GM12878 (cell line): Measurements from ENCODE around the gene SYNM. TPM values are rescaled to one million over a fixed set of nuclear protein-coding genes. Genes with fewer than 3 reads are reported as not detected.

Experiments used
- ATAC-seq: fragments of 200-7000 bp; cut with Tn5 transposase; 3 replicates; pipeline ENCODE4 v1.9.1; 2020; ENCODE audit warnings: mild to moderate bottlenecking, moderate library complexity
- BruUV-seq: library from RNA; stranded (reverse); fragments of 400-500 nt; replicated peaks from 2 replicates; lab custom pipeline; 2021; lab: Mats Ljungman, UMichigan
- CTCF ChIA-PET: fragments of 300-600 bp; sonication (Branson Sonifier 250); formaldehyde crosslinking; extraction: SDS; loops from one replicate; lab custom pipeline; 2021; ENCODE audit warnings: inconsistent platforms; lab: Yijun Ruan, JAX
- POLR2A ChIA-PET: fragments of 350-600 bp; formaldehyde crosslinking; extraction: SDS; loops from one replicate; lab custom pipeline; 2021; ENCODE audit warnings: inconsistent platforms; lab: Charles Lee
- RAD21 ChIA-PET: fragments of 300-600 bp; sonication (Branson Sonifier 250); formaldehyde crosslinking; loops from one replicate; lab custom pipeline; 2023; ENCODE audit warnings: antibody characterized with exemption; ENCODE audit not compliant: unreplicated experiment; lab: Charles Lee
- SMC1A ChIA-PET: fragments of 300-600 bp; sonication (Branson Sonifier 250); formaldehyde crosslinking; loops from one replicate; lab custom pipeline; 2023; ENCODE audit not compliant: unreplicated experiment, uncharacterized antibody; lab: Charles Lee
- DNase-seq: peaks from one replicate; pipeline ENCODE4 v3.0.0-alpha.2; 2011; ENCODE audit warnings: low read depth, low spot score
- FAIRE-seq: peaks from 3 replicates; lab custom pipeline; 2011; peaks lifted over from hg19 to GRCh38; lab: Jason Lieb, UNC
- H2AFZ ChIP-seq: 2 replicates; pipeline ENCODE4 v1.6.0; 2011; ENCODE audit warnings: low read depth, low read length, control low read depth; ENCODE audit not compliant: control insufficient read depth
- H3K27ac ChIP-seq: 2 replicates; pipeline ENCODE4 v1.5.1; 2011; ENCODE audit warnings: control low read depth; ENCODE audit not compliant: control insufficient read depth, insufficient read depth
- H3K27me3 ChIP-seq, 2 experiments: replicated peaks in 1 of 2; 2 replicates each; pipeline versions ENCODE4 v1.6.0 to v1.6.1; 2011; ENCODE audit warnings: low read length in 1 of 2; ENCODE audit not compliant: control insufficient read depth in 2 of 2, insufficient read depth in 2 of 2
- H3K36me3 ChIP-seq, 2 experiments: 2 replicates each; pipeline ENCODE4 v1.5.1; 2011; ENCODE audit warnings: low read length in 1 of 2; ENCODE audit not compliant: control insufficient read depth in 2 of 2, insufficient read depth in 2 of 2
- H3K4me1 ChIP-seq: 2 replicates; pipeline ENCODE4 v1.6.1; 2011; ENCODE audit warnings: mild to moderate bottlenecking, low read length, moderate library complexity, mixed read lengths; ENCODE audit not compliant: control insufficient read depth, insufficient read depth
- H3K4me2 ChIP-seq: 2 replicates; pipeline ENCODE4 v1.6.0; 2011; ENCODE audit warnings: control low read depth; ENCODE audit not compliant: control insufficient read depth, insufficient read depth
- H3K4me3 ChIP-seq: fragments of 200-600 bp; sonication (generic); 2 replicates; pipeline ENCODE4 v1.5.1; 2016
- H3K79me2 ChIP-seq: 2 replicates; pipeline ENCODE4 v1.6.0; 2011; ENCODE audit warnings: low read length; ENCODE audit not compliant: control insufficient read depth, insufficient read depth
- H3K9ac ChIP-seq: 2 replicates; pipeline ENCODE4 v1.8.0; 2011; ENCODE audit warnings: low read length, control low read depth, mixed read lengths; ENCODE audit not compliant: control insufficient read depth, insufficient read depth
- H3K9me3 ChIP-seq: replicated peaks from 3 replicates; pipeline ENCODE4 v1.5.1; 2011; ENCODE audit warnings: mild to moderate bottlenecking, low read length; ENCODE audit not compliant: control insufficient read depth, insufficient read depth
- H4K20me1 ChIP-seq: 2 replicates; pipeline ENCODE4 v1.6.0; 2011; ENCODE audit not compliant: control insufficient read depth, insufficient read depth
- ATF2 ChIP-seq: IDR thresholded peaks from 2 replicates; pipeline ENCODE4 v1.6.1; 2012; ENCODE audit warnings: low read length, inconsistent platforms
- BACH1 ChIP-seq: fragments of 450-650 bp; IDR thresholded peaks from 2 replicates; pipeline ENCODE4 v1.6.1; 2017; ENCODE audit warnings: mild to moderate bottlenecking, borderline replicate concordance
- BCLAF1 ChIP-seq: fragments of 450-650 bp; IDR thresholded peaks from 2 replicates; pipeline ENCODE4 v1.6.1; 2017; ENCODE audit warnings: antibody characterized with exemption, mild to moderate bottlenecking, moderate library complexity
- BHLHE40 ChIP-seq, 2 experiments: fragments of 450-650 bp in 1 of 2; IDR thresholded peaks; 2 replicates each; pipeline ENCODE4 v1.6.1; 2011 to 2017; ENCODE audit warnings: low read depth in 2 of 2, borderline replicate concordance in 1 of 2, improper control_type of control experiment in 1 of 2, low read length in 1 of 2, mild to moderate bottlenecking in 1 of 2
- BMI1 ChIP-seq: fragments of 450-650 bp; IDR thresholded peaks from 2 replicates; pipeline ENCODE4 v1.6.1; 2016; ENCODE audit warnings: mild to moderate bottlenecking, moderate library complexity, borderline replicate concordance
- CEBPZ ChIP-seq: fragments of 150-350 bp; IDR thresholded peaks from 2 replicates; pipeline ENCODE4 v1.6.1; 2016; ENCODE audit warnings: low read depth, low read length
- CHD4 ChIP-seq: fragments of 200-600 bp; sonication (generic); IDR thresholded peaks from 2 replicates; pipeline ENCODE4 v1.6.1; 2016; ENCODE audit warnings: mild to moderate bottlenecking
- JUND ChIP-seq: IDR thresholded peaks from 2 replicates; pipeline ENCODE4 v1.6.1; 2012; ENCODE audit warnings: low read depth, mild to moderate bottlenecking, low read length, improper control_type of control experiment, moderate library complexity
- KAT2A ChIP-seq: conservative IDR thresholded peaks from 2 replicates; pipeline ENCODE4 v1.6.1; 2011; ENCODE audit warnings: low read depth, low read length; ENCODE audit not compliant: control insufficient read depth
- PML ChIP-seq: IDR thresholded peaks from 2 replicates; pipeline ENCODE4 v1.6.1; 2012; ENCODE audit warnings: low read length, inconsistent platforms
- POLR2AphosphoS2 ChIP-seq: IDR thresholded peaks from 2 replicates; pipeline ENCODE4 v1.6.1; 2011; ENCODE audit warnings: low read depth, mild to moderate bottlenecking, low read length, improper control_type of control experiment, moderate library complexity
- TCF3 ChIP-seq: IDR thresholded peaks from 2 replicates; pipeline ENCODE4 v1.6.1; 2012; ENCODE audit warnings: low read depth, mild to moderate bottlenecking, low read length, borderline replicate concordance; ENCODE audit not compliant: insufficient read depth
- ZBED1 ChIP-seq: IDR thresholded peaks from 2 replicates; pipeline ENCODE4 v1.6.1; 2016; ENCODE audit warnings: borderline replicate concordance
- WGBS: methylation state at CpG from one replicate; pipeline ENCODE4 v1.1.6; 2016; ENCODE audit warnings: low lambda C conversion rate; ENCODE audit not compliant: insufficient replicate concordance, insufficient coverage; ENCODE audit errors: missing lambda C conversion rate; 5-methylcytosine and 5-hydroxymethylcytosine counted together
- in situ Hi-C: fragments of 300-500 bp; cut with MboI; formaldehyde crosslinking; loops from 9 replicates; pipeline ENCODE4 v1.14.3; 2018; ENCODE audit warnings: mixed read lengths
- intact Hi-C: fragments of 100-400 bp; cut with micrococcal nuclease; formaldehyde crosslinking; loops from one replicate; pipeline ENCODE4 v1.14.2; 2022; ENCODE audit not compliant: unreplicated experiment
- polyA plus RNA-seq, 11 experiments: library from polyadenylated mRNA; depleted of rRNA in 4 of 11; unstranded in 6 of 11; stranded (reverse) in 5 of 11; fragments of >200 nt; fragmentation: Nextera tagmentation in 4 of 11; fragmentation: Illumina TruSeq in 1 of 11; extraction: Ambion mirVana in 4 of 11; extraction: Trizol in 1 of 11; gene quantifications; 1 replicate in 1 of 11; 2 replicates in 10 of 11; pipeline versions ENCODE4 v1.2.1 to v1.2.3, GENCODE V29; 2011 to 2016; ENCODE audit warnings: inconsistent platforms in 2 of 11, missing spikeins in 2 of 11, low read depth in 1 of 11
- total RNA-seq, 4 experiments: library from RNA; depleted of rRNA in 3 of 4; stranded (reverse); fragments of >200 nt in 3 of 4; fragmentation: Illumina TruSeq in 1 of 4; extraction: Trizol in 1 of 4; gene quantifications; 2 replicates each; pipeline versions ENCODE4 v1.2.1 to v1.2.3, GENCODE V29; 2013 to 2021

Gene SYNM
- total and polyA plus RNA-seq, 10 of the 15 experiments (the other 5 are each of a cell fraction or from before 2014, with no cell fraction given): 0.05 to 1.1 (median 0.89) TPM; not detected in 1

GRCh38 chr15:99118258-99118632, 13.4 kb downstream of the SYNM start (continued):
- TF ChIP-seq CEBPZ (no peak), CHD4 (no peak), JUND (no peak), ATF2 (no peak)

- Histone ChIP-seq H3K79me2 (no peaks in the 10 kb centered on the region), H3K36me3 (no peaks in the 10 kb centered on the region), H3K4me3 (no peak overlapping the region), H3K4me2 (no peak overlapping the region), H3K9ac (no peak overlapping the region), H3K4me1 (no peaks in the 10 kb centered on the region), H4K20me1 (no peaks in the 10 kb centered on the region), H2AFZ (no peak overlapping the region), H3K27ac (no peak overlapping the region), H3K27me3 (no peaks in the 10 kb centered on the region; a peak in 1 of 4 replicates), H3K9me3 (no peaks in the 10 kb centered on the region)
- FAIRE-seq: no peak
- intact Hi-C loops: no loop called here
- ChIA-PET CTCF (no interaction called here), POLR2A (no interaction called here), RAD21 (no interaction called here), SMC1A (no interaction called here)
- no TSS peak for BruUV-seq
- in situ Hi-C loops: loop anchor here (25.0 kb wide), 1 partner anchor 618 kb away; the partner anchor contains the start of gene LYSMD4
- ATAC-seq: no peak
- WGBS: 55% methylated on average over 22 of the region's 22 CpGs
- DNase-seq: no peak
- TF ChIP-seq ZBED1: no peak
- TF ChIP-seq BMI1: no peak
- no peak for TF ChIP-seq TCF3
- no peak for TF ChIP-seq BCLAF1
- no peak for TF ChIP-seq KAT2A
- no peak for TF ChIP-seq BACH1
- TF ChIP-seq POLR2AphosphoS2: no peak
- TF ChIP-seq ATF2: no peak
- no peak for TF ChIP-seq BHLHE40 (IDR thresholded peaks at IDR 0.05; ENCODE audit: borderline replicate concordance in 1 of 2, low read depth in 2 of 2, low read length in 1 of 2)
- no peak for TF ChIP-seq PML
These were observed 14.1 kb downstream of the SYNM start for GRCh38 chr15:99118801-99119546.
